Liver (tissue), 9 donors: ENCODE results near the gene KCNMA1. TPM values are rescaled to one million over a fixed set of nuclear protein-coding genes. Genes with fewer than 3 reads are reported as not detected.

Experiments
- DNase-seq: peaks from one replicate; pipeline ENCODE4 v3.0.0-alpha.2; 2017; ENCODE audit warnings: low spot score
- H3K27ac ChIP-seq, 2 donors: one replicate each; pipeline ENCODE4 v1.7.0; 2013; ENCODE audit warnings: inconsistent platforms in 2 of 2, low read length in 2 of 2, control low read depth in 1 of 2, low read depth in 1 of 2, mild to moderate bottlenecking in 1 of 2
- H3K27me3 ChIP-seq, 4 donors: one replicate each; pipeline versions ENCODE4 v1.6.1 to v1.7.0; 2013; ENCODE audit warnings: low read length in 3 of 4, inconsistent platforms in 1 of 4, mild to moderate bottlenecking in 1 of 4, moderate library complexity in 1 of 4; ENCODE audit not compliant: control insufficient read depth in 4 of 4, insufficient read depth in 4 of 4
- H3K36me3 ChIP-seq, 4 donors: one replicate each; pipeline versions ENCODE4 v1.6.1 to v1.7.0; 2013; ENCODE audit warnings: low read length in 3 of 4, mild to moderate bottlenecking in 3 of 4, low read depth in 1 of 4, moderate library complexity in 1 of 4; ENCODE audit not compliant: control insufficient read depth in 4 of 4, insufficient read depth in 3 of 4
- H3K4me1 ChIP-seq, 4 donors: one replicate each; pipeline versions ENCODE4 v1.6.1 to v1.7.0; 2013; ENCODE audit warnings: low read length in 3 of 4, mild to moderate bottlenecking in 3 of 4, moderate library complexity in 1 of 4; ENCODE audit not compliant: control insufficient read depth in 4 of 4, insufficient read depth in 4 of 4
- H3K4me3 ChIP-seq, 3 donors: one replicate each; pipeline versions ENCODE4 v1.6.1 to v1.7.0; 2013; ENCODE audit warnings: low read length in 3 of 3, control low read depth in 1 of 3, low read depth in 1 of 3, mild to moderate bottlenecking in 1 of 3
- H3K9ac ChIP-seq, 2 donors: one replicate each; pipeline ENCODE4 v1.7.0; 2013; ENCODE audit warnings: low read length in 2 of 2, mild to moderate bottlenecking in 2 of 2, moderate library complexity in 2 of 2, control low read depth in 1 of 2, low read depth in 1 of 2
- H3K9me3 ChIP-seq, 4 donors: one replicate each; pipeline versions ENCODE4 v1.6.1 to v1.7.0; 2013; ENCODE audit warnings: low read length in 3 of 4; ENCODE audit not compliant: control insufficient read depth in 4 of 4
- ATF3 ChIP-seq: IDR thresholded peaks from 2 replicates; pipeline ENCODE4 v1.6.1; 2016; ENCODE audit warnings: antibody characterized with exemption
- FOXA1 ChIP-seq: IDR thresholded peaks from 2 replicates; pipeline ENCODE4 v1.6.1; 2016; ENCODE audit warnings: antibody characterized with exemption
- FOXA2 ChIP-seq: IDR thresholded peaks from 2 replicates; pipeline ENCODE4 v1.6.1; 2016; ENCODE audit warnings: antibody characterized with exemption
- GABPA ChIP-seq, 2 donors: IDR thresholded peaks in 1 of 2; conservative IDR thresholded peaks in 1 of 2; 2 replicates each; pipeline ENCODE4 v1.6.1; 2016; ENCODE audit warnings: antibody characterized with exemption in 2 of 2, mild to moderate bottlenecking in 1 of 2, moderate library complexity in 1 of 2
- HNF4A ChIP-seq, 2 donors: conservative IDR thresholded peaks; 2 replicates each; pipeline ENCODE4 v1.6.1; 2016; ENCODE audit warnings: antibody characterized with exemption in 2 of 2, mild to moderate bottlenecking in 2 of 2
- HNF4G ChIP-seq: IDR thresholded peaks from 2 replicates; pipeline ENCODE4 v1.6.1; 2016; ENCODE audit warnings: antibody characterized with exemption
- JUND ChIP-seq, 2 donors: IDR thresholded peaks; 2 replicates each; pipeline ENCODE4 v1.6.1; 2016; ENCODE audit warnings: antibody characterized with exemption in 2 of 2
- RAD21 ChIP-seq, 2 donors: IDR thresholded peaks; 2 replicates each; pipeline ENCODE4 v1.6.1; 2016; ENCODE audit warnings: antibody characterized with exemption in 2 of 2, mild to moderate bottlenecking in 2 of 2
- REST ChIP-seq: IDR thresholded peaks from 2 replicates; pipeline ENCODE4 v1.6.1; 2016; ENCODE audit warnings: antibody characterized with exemption, mild to moderate bottlenecking
- WGBS: extraction: QIAGEN DNeasy Blood & Tissue Kit; methylation state at CpG from one replicate; pipeline ENCODE4 v1.1.7; 2013; 5-methylcytosine and 5-hydroxymethylcytosine counted together
- polyA plus RNA-seq, 2 donors: library from polyadenylated mRNA; stranded (reverse) in 1 of 2; unstranded in 1 of 2; fragments of 200-250 nt in 1 of 2; fragments of >200 nt in 1 of 2; fragmentation: Nextera tagmentation in 1 of 2; extraction: Ambion mirVana in 1 of 2; gene quantifications; one replicate each; pipeline versions ENCODE4 v1.2.1 to v1.2.3, GENCODE V29; 2013 to 2015
- total RNA-seq, 2 donors: library from RNA; depleted of rRNA; stranded (reverse); fragments of >200 nt; gene quantifications; one replicate each; pipeline ENCODE4 v1.2.3, GENCODE V29; 2014
- TF ChIP-seq, protein P1 (sequence below): IDR thresholded peaks from 2 replicates; pipeline ENCODE4 v1.6.1; 2016; ENCODE audit warnings: antibody characterized with exemption
- TF ChIP-seq, protein P2 (sequence below): fragments of 150-350 bp; IDR thresholded peaks from 2 replicates; pipeline ENCODE4 v1.5.1; 2017; ENCODE audit warnings: improper control_type of control experiment, low read depth, low read length; ENCODE audit not compliant: missing input control
- donor health status: healthy.
- donor health status: healthy.
- donor health status: healthy.
- donor health status: healthy.
- donor health status: healthy.

KCNMA1 gene
- total and polyA plus RNA-seq, 4 donors: 2.5 to 9.7 (median 4.7) TPM

DNA sequence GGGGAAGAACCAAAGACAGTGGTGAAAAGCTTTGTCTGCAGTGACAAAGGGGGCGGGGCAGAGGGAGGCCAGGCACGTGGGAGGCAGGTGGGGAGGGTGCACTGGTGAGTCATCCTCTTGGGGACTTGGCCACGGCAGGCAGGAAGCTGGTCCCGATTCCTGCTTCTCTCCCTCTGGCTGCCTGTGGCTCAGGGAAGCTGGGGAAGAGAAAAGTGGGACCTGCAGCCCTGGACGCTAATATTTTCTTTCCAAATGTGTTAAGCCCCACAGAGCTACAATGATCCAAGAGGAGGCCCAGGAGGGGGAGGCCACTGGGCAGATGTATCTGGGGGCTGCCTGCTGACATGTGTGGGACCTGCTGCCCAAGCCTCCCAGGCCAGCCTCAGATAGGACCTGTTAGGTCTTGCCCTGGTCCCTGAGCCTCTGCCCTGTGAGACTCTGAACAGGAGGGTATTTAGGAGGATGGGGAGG, 231.8 kb downstream of the KCNMA1 start (continued):
- no peak for TF ChIP-seq REST

- Histone ChIP-seq H3K36me3 (no peaks in the 10 kb centered on the region), H3K27ac (no peak overlapping the region), H3K9me3 (no peaks in the 10 kb centered on the region), H3K27me3 (no peaks in the 10 kb centered on the region), H3K4me3 (no peak overlapping the region), H3K4me1 (peaks cover 0 to 7% (median 4%) of the 10 kb centered on the region in 4 donors), H3K9ac (no peak overlapping the region)
- TF ChIP-seq GABPA (IDR thresholded peaks at IDR 0.05 in 1 of 2, conservative IDR thresholded peaks at IDR 0.05 in 1 of 2): no peak
- TF ChIP-seq FOXA2: no peak
- TF ChIP-seq ATF3: no peak
- TF ChIP-seq HNF4G: no peak
- no peak for DNase-seq
- WGBS: 65% methylated on average over 3 of the region's 3 CpGs
These were observed 232.8 kb downstream of the KCNMA1 start for GRCh38 chr10:77404810-77405209.

GRCh38 chr10:77403761-77404160, 233.8 kb downstream of the KCNMA1 start:
- H3K9me3 ChIP-seq: no peaks in the 10 kb centered on the region
- H3K36me3 ChIP-seq: no peaks in the 10 kb centered on the region
- no peaks in the 10 kb centered on the region for H3K27me3 ChIP-seq
- no peak overlapping the region for H3K4me3 ChIP-seq
- peaks cover 0 to 7% (median 4%) of the 10 kb centered on the region in 4 donors for H3K4me1 ChIP-seq
- TF ChIP-seq FOXA2: no peak
- no peak for TF ChIP-seq RAD21 (IDR thresholded peaks at IDR 0.05)
- no peak for TF ChIP-seq FOXA1
- no peak overlapping the region for H3K9ac ChIP-seq
- H3K27ac ChIP-seq: no peak overlapping the region
- 92% methylated on average over 8 of the region's 8 CpGs for WGBS
- DNase-seq: no peak

DNA sequence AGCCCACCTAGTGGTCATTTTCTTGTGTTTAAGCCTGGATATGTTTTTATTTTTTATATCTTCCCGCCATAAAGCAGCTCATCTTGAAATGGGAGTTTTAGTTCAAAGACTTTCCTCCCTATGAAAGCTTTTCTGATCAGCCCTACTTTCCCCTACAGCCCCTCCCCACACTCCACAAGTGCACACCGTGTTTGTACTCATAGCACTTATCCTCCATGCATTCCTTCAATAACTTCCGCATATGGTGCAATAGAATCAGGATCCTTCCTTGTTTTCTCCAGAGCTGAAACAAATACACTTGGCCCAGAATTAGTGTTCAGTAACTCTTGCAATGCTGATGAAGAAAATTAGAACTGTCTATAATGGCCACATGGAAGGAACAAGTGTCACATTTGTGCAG, 235.9 kb downstream of the KCNMA1 start:
- 88% methylated on average over 3 of the region's 3 CpGs for WGBS
- Histone ChIP-seq H3K27me3 (no peaks in the 10 kb centered on the region), H3K9ac (no peak overlapping the region), H3K4me1 (no peaks in the 10 kb centered on the region), H3K27ac (no peak overlapping the region), H3K4me3 (no peak overlapping the region), H3K9me3 (no peaks in the 10 kb centered on the region), H3K36me3 (no peaks in the 10 kb centered on the region)
- no peak for DNase-seq
- TF ChIP-seq, protein P1, sequence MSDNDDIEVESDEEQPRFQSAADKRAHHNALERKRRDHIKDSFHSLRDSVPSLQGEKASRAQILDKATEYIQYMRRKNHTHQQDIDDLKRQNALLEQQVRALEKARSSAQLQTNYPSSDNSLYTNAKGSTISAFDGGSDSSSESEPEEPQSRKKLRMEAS: no peak
- TF ChIP-seq JUND (IDR thresholded peaks at IDR 0.05) (no peak), HNF4A (conservative IDR thresholded peaks at IDR 0.05) (no peak), ATF3 (no peak), REST (no peak), FOXA1 (no peak)
- TF ChIP-seq, protein P2, sequence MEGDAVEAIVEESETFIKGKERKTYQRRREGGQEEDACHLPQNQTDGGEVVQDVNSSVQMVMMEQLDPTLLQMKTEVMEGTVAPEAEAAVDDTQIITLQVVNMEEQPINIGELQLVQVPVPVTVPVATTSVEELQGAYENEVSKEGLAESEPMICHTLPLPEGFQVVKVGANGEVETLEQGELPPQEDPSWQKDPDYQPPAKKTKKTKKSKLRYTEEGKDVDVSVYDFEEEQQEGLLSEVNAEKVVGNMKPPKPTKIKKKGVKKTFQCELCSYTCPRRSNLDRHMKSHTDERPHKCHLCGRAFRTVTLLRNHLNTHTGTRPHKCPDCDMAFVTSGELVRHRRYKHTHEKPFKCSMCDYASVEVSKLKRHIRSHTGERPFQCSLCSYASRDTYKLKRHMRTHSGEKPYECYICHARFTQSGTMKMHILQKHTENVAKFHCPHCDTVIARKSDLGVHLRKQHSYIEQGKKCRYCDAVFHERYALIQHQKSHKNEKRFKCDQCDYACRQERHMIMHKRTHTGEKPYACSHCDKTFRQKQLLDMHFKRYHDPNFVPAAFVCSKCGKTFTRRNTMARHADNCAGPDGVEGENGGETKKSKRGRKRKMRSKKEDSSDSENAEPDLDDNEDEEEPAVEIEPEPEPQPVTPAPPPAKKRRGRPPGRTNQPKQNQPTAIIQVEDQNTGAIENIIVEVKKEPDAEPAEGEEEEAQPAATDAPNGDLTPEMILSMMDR: no peak
